CD4-positive, alpha-beta T cell treated with Interleukin-12 subunit alpha and Interleukin-12 subunit beta, for 1 hour (primary cell): ENCODE results near the gene CCDC91.
"Not testable (repeated sequence)": the region's sequence is repeated elsewhere in the genome, so short reads cannot be mapped to it uniquely, and the experiment has no call there.

Experiments used
- DNase-seq: peaks from one replicate; pipeline ENCODE4 v3.0.0-alpha.2; 2020

Gene CCDC91

DNA sequence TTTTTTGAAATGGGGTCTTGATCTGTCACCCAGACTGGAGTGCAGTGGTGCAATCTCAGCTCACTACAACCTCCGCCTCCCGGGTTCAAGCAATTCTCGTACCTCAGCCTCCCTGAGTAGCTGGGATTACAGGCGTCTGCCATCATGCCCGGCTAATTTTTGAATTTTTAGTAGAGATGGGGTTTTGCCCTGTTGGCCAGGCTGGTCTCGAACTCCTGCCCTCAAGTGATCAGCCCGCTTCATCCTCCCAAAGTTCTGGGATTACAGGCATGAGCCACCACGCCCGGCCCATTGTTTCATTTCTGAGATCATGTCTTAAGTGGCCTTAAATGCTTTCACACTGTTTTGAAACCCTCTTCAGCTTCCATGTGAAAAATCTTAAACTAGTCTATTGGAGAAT is 281.5 kb downstream of the CCDC91 start:
- DNase-seq, result not testable (repeated sequence)

DNA sequence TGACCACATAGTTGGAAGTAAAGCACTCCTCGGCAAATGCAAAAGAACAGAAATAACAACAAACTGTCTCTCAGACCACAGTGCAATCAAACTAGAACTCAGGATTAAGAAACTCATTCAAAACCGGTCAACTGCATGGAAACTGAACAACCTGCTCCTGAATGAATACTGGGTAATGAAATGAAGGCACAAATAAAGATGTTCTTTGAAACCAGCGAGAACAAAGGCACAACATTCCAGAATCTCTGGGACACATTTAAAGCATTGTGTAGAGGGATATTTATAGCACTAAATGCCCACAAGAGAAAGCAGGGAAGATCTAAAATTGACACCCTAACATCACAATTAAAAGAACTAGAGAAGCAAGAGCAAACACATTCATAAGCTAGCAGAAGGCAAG is 285.9 kb downstream of the CCDC91 start:
- not testable (repeated sequence) for DNase-seq

GRCh38 chr12:28479097-28479496 is 288.8 kb downstream of the CCDC91 start:
- not testable (repeated sequence) for DNase-seq

- no peak for DNase-seq
Observed at GRCh38 chr12:28479683-28480082, 289.4 kb downstream of the CCDC91 start.

DNA sequence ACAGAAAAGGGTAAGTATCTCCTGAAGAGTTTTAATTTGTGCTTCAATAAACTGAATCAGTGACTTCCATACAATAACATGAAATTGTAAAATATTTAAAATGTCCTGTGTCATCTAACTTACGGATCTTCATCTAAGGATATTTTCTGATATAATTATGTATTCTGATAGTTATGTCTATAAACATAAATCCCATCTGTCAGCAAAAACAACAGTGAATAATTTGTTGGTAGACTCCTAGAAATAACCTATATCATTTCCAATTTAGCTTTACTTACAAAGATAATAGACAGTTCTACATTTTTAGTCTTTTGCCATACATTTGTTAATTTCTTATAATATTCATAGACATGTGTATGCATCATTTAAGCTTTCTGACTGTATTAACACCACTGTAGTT is 293.9 kb downstream of the CCDC91 start:
- DNase-seq, result no peak

DNA sequence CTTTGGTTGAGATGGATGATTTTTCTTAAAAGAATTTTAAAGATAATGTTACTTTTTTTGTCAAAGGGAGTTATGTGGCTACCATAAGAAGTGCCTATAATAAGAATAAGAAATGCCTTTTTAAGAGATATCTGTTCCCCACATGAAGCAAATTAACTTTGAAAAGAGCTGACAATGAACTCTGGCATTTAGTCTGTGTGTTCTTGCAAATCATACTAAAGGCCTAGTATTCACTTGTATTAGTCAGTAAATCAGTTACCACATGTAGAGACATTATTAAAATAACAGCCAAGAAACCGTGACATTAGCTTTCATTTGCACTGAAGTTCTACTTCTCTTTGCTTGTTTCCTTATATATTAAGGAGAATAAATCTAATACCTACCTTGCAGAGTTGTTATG is 296.3 kb downstream of the CCDC91 start:
- DNase-seq, result no peak

- DNase-seq, result no peak
Observed at GRCh38 chr12:28489246-28489645, 299.0 kb downstream of the CCDC91 start.

- DNase-seq, result no peak
Observed at GRCh38 chr12:28497889-28498411, 307.7 kb downstream of the CCDC91 start.

DNA sequence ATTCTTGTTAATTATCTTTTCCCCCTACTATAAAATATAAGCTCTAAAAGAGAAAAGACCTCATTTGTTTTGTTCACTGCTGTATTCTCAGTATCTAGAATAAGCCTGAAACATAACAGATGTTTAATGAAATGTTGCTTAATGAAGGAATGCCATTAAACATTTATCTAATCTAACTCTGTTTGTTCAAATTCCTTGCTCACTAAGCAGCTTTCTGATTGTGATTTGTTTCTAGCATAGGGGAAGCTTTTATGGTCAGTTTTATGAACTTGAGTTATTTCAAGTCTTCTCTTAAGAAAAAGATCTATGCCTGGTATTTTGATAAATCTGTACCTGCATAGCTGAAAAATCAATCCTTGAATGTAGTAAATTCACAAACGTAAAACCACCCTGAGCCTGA is 308.6 kb downstream of the CCDC91 start:
- DNase-seq, result no peak

GRCh38 chr12:28500373-28501024 is 310.2 kb downstream of the CCDC91 start:
- DNase-seq, result no peak

DNA sequence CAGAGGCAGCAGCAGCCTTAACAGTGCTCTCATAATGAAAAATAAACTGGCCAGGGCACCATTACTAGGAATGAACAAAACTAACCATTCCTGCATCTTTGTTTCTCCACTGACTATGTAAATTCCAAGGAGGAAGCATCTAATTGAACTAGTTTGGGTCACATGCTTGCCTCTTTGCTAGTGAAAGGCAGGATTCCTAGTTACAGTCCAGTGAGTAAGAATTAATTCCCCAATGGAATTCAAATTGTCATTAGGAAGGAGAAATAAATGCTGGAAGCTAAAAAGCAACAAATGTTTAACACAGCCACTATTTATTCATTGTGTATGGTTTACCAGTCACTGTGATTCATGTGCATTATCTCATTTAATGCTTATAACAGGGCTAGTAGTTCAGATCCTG is 316.0 kb downstream of the CCDC91 start:
- no peak for DNase-seq

GRCh38 chr12:28507033-28507432 is 316.8 kb downstream of the CCDC91 start:
- DNase-seq, result no peak

- DNase-seq, result no peak
Observed at GRCh38 chr12:28507867-28508266, 317.6 kb downstream of the CCDC91 start.

DNA sequence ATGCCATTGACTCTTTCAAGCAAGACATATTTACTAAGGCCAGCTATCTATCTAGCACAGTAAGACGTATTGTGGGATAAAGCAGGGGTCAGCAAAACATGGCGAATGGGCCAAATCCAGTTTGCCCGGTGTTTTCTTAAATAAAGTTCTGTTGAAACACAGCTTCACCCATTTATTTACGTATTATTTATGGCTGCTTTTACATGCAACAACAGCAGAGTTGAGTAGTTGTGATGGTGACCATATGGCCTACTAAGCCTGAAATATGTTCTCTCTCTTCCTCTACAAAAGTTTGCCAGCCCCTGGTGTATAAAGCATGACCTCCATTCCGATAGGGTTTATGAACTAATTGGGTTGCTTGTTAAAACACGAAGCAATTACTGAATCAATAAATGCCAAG is 322.1 kb downstream of the CCDC91 start:
- no peak for DNase-seq

DNA sequence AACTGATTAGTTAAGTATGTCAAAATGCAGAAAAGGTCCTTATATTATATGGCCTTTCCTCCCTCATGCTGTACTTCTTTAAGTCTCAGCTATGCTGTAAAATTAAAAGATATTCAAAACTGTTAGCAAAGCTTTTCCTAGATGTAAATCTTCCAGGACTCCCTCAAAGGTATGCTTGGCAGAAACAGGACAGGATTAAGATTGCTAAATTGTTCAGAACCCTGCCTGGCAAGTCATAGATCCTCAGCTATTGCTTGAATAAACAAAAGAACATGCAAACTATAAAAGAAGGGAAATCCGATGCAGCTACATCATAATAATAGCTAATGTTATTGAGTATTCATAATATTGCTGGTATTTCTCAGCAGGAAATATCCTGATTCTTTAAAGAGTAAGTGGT is 322.6 kb downstream of the CCDC91 start:
- DNase-seq, result no peak

DNA sequence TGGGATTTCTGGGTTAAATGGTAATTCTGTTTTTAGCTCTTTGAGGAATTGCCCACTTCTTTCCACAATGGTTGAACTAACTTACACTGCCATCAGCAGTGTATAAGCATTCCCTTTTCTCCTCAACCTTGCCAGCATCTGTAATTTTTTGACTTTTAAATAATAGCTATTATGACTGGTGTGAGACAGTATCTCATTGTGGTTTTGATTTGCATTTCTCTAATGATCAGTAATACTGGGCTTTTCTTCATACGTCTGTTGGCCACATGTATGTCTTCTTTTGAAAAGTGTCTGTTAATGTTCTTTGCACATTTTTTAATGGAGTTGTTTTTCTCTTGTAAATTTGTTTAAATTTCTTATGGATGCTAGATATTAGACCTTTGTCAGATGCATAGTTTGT is 323.7 kb downstream of the CCDC91 start:
- DNase-seq, result no peak

GRCh38 chr12:28517101-28517500 is 326.8 kb downstream of the CCDC91 start:
- DNase-seq, result no peak

- no peak for DNase-seq
Observed at GRCh38 chr12:28527631-28528249, 337.5 kb downstream of the CCDC91 start.

DNA sequence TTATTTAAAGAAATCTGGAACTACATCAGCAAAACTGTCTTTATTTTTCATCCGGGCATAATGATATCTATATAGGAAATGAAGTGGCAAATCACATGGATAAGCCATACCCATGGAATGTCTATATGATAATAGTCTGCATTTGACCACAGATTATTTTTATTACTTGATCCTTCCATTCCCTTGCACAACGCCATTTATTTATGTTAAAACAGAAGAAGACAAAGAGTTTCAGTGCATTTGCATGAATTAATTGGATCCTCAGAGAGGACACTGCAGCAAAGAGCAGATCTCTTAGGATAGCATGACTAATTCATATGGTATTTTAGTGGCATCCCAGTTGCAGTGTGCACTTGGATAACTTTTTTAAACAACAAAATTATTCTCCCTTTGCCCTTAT is 345.0 kb downstream of the CCDC91 start:
- no peak for DNase-seq

- no peak for DNase-seq
Observed at GRCh38 chr12:28536088-28536487, 345.8 kb downstream of the CCDC91 start.

DNA sequence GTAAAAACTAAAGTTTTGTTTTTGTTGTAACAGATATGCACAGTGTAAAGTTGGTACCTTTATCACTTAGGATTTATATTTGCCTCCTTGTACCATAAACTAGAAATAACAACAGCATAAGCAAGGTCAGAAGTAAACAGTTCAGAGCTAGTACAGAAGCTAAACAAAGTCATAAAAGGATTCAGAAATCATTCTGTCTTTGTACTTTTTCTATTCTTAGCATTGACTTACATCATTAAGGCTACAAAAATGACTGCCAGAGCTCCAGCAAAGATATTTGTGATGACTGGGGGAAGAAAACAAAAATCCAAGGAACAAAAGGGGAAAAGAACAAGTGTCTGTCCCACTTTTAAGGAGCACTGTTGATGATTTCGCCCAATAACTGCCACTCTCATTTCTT is 347.2 kb downstream of the CCDC91 start:
- DNase-seq, result no peak

DNA sequence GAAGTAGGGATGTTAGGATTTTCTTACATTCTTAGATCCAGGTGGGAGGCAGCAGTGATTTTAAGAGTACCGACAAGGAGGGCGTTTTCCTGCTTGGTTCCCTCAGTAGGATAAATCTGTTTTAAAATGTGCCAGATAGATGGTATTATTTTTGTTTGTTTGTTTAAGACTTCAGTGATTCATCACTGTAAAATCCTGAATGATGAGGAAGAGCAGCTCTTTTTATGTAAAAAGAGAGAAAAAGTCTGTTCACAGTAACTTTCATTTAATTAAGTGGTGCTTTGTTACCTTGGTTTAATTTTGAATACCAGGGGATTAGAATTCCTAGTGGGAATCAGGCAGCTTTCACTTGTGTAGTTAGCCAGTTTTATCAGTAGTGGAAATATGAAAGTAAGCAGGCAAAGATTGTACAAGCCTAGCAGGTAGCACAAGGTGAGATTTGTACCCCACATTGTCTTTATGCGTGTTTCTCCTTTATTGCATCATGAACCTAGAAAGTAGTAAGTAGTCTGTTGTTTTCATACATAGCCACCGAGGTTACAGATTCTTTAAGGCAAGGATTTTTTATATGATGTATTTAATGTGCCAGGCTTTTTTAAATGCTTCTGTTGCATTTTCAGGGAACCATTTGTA is 349.6 kb downstream of the CCDC91 start:
- no peak for DNase-seq

- no peak for DNase-seq
Observed at GRCh38 chr12:28540324-28540714, 350.1 kb downstream of the CCDC91 start.
